Pulmonary artery endothelial cell (primary cell): Measurements from ENCODE around the gene ZNF527. TPM values are rescaled to one million over a fixed set of nuclear protein-coding genes. Genes with fewer than 3 reads are reported as not detected.
"Not testable (repeated sequence)": the region's sequence is repeated elsewhere in the genome, so short reads cannot be mapped to it uniquely, and the experiment has no call there.

Experiments used
- DNase-seq: peaks from one replicate; pipeline ENCODE4 v3.0.0-alpha.2; 2011; ENCODE audit warnings: low read depth, low spot score
- total RNA-seq: library from RNA; depleted of rRNA; stranded (reverse); fragments of >200 nt; gene quantifications from 2 replicates; pipeline ENCODE4 v1.2.3, GENCODE V29; 2014

ZNF527 gene
- total RNA-seq, result 4.0 and 4.1 TPM in 2 replicates

DNA sequence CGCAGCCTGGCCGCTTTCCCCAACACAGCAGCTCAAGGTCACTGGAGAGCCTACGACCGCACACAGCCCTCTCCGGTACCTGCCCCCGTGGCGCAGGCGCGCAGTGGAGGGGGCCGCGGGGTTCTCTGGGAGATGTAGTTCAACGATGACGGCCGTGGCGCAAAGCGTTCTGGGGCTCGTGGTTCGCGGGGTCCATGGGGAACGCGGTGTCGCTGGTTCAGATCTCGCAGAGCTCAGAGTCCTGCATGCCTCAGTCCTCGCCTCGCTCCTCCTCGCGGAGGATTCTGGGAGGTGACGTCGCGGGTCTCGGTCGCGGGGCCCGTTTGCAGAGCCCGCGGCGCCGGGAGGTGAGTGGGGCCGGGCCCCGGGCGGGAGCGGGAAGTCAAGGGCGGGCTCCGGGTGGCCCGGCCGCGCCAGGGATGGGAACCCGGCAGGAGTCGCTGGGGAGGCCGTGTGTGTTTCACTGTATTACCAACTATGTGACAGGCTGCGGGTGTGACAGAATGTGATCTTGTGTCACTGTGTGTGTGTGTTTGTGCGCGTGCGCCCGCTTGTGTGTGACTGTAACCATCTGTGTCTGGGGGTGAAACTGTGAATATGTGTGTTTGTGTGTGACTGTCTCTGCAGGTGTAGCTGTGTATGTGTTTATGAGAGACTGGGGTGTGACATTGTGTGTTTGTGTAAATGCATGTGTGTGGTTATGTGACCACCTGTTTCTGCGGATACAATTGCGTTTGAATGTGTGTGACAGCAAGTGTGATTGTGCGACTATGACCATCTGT lies at the start of gene ZNF527:
TSS of gene ZNF527 (plus strand) at position 220 of the 782 bp plus-strand sequence. CDS start 3,100 bp downstream, outside the sequence.
- DNase-seq, result peak; percentile 91

DNA sequence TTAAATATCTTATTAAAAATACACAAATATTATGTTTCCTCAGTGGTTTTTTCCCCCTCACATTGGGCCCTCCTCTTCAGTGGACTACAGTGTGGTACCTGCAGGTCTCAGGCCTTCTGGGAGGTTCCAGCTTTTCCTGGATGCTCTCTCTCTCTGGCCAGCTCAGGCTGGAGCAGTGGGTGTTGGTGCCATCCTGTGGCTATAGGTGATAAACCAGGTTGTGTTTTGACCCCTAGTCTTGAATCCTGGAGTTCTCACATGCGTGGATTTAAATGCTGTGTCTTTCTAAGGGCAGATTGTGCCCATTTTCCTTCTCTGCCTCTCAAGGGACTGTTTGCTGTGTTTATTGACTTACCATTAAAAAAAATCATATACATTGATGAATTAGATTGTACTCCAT lies 41.2 kb upstream of the ZNF527 start:
- DNase-seq, result no peak

DNA sequence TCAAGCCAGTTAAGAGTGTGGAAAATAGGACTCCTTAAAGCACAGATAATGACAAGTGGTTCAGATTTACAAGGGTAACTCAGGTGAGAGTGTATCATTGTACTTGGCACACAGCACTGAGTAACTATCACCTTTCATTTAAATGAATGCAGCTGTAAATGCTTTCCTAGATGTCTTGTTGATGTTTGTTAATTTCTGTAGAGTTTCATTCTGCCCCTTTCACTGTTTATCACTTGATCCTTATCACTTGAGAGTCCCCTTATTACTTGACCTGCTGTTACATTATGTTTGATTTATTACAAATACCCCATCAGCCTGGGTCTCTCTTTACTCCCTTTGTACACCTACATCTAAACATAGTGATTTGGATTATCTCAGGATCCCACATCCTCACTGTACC lies 38.1 kb upstream of the ZNF527 start:
- no peak for DNase-seq

DNA sequence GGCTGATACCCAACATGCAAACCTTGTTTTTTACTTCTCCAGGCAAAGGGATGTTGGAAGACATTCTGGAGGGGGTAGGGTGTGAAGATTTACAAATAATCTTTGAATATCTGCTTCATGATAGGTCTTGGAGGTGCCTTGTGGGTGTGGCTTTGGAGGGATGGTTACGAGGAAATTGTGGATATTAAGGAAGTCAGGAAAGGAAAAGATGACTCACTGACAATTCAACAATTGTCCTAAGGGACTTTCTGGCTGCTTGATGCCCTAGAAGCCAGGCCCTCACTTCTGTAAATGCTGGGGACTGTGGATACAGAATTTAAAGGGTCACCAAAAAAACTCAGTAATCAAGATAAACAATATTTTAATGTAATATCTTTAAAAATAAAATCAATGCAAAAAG lies 37.4 kb upstream of the ZNF527 start:
- DNase-seq, result no peak

DNA sequence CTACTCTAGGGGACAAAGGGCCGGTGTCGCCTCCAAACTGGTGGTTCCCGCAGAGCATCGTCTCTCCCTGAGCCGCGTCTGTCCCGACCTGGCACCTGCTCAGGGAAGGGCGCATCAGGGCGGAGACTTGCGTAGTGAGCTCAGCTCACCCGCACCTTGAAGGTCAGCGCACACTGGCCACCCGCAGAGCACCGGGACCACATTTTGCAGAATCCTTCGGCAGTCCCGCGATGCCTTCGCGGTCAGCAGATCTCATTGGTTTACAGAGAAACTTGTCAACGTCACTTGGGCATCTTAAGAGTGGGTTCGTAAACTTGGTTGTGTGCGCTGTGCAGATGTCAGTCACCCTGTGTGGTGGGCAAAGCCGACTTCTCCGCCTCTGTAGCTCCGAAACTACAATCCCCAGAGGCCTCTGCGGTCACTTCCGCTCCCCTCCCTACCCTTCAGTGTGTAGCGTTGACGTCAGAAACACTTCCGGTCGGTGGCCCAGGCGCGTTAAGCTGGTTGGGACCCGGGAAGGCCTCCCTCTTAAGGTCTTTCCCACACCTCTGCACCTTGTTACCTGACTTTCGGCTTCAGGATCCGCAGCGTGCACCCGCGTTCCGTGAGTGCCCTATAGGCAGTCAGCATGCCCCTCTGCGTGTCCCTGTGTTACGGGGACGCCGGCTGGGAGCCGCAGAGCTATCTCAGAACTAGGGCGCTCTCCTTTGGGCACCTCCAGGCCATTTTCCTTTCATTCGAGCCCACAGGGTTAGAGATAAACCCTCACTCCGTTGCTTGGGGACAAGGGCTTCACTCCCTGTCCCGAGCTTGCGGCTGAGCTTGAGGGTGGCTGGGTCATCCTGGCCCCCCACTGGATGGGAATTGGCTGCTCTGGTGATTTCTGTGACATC lies 36.5 kb upstream of the ZNF527 start:
- DNase-seq, result peak; percentile 78

DNA sequence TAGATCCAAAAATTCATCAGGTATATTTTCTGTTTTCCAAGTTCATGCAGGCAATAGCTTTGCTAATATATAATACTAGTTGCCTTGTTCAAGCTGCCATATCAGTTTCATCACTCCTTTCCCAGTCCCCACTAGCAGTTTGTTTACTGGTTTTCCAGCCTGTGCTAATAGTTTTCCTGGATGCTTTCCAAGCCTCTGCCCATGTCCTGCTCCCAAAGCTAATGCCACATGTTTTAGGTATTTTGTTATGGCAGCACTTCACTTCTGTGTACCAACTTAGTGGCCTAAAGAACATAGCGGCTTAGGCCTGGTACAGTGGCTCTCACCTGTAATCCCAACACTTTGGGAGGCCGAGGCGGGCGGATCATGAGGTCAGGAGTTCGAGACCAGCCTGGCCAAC lies 28.1 kb upstream of the ZNF527 start:
- no peak for DNase-seq

DNA sequence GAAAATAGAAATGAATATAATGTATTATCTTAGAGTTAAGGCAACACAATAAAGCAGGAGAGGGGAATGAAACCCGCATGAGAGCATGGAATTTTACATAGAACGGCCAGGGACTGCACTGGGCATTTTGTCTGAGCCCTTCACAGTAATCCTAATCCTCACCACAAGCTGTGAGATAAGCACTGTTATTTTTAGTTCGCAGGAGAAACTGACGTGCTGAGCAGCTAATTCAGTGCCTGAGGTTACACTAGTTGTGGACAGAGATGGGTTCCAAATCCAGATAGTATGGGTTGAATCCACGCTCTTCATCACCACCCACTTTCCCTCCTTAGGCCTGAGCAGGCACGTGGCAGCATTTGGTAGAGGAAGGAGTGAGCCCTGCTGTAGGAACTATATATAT lies 24.8 kb upstream of the ZNF527 start:
- DNase-seq, result no peak

DNA sequence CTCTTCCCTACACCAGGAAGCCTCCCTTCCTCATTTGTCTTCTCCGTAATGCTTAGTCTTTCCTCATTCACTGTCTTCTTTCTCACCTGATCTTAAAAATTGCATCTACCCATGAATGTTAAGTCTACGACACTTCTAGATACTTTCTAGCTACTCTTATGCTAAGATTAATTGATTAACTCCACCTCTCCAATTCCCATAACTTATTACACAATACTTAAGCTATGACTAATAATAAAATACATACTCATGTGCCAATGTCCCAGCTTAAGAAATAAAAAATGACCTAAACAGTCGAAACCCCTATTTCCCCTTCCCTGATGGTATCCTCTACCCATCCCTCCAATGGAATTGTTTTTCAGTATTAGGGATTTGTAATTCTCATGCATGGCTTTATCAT lies 22.8 kb upstream of the ZNF527 start:
- no peak for DNase-seq

DNA sequence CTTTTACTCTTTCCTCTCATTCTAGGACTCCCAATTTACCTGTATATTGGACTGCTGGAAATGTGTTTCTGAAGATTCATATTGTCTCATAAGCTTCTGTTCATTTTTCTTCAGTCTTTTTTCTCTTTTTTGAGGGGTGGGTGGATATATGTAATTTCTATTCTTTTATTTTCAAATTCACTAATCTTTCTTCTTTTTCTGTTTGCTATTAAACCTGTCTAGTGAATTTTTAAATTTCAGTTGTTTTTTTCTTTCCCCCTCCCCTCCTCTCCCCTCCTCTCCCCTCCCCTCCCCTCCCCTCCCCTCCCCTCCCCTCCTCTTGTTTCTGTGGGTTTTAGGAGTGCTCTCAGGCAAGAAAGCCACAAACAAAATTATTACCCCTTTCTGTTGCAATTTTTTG lies 16.9 kb upstream of the ZNF527 start:
- DNase-seq, result no peak

DNA sequence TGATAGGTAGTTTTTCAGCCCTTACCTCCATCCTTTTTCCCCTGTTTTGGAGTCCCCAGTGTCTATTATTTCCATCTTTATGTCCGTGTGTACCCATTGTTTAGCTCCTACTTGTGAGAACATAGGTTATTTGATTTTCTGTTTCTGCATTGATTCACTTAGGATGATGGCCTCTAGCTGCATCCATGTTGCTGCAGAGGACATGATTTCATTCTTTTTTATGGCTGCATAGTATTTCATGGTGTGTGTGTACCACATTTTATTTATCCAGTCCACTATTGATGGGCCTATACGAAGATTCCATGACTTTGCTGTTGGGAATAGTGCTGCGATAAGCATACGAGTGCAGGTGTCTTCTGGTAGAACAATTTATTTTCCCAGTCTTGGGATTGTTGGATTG lies 15.0 kb upstream of the ZNF527 start:
- DNase-seq, result no peak

DNA sequence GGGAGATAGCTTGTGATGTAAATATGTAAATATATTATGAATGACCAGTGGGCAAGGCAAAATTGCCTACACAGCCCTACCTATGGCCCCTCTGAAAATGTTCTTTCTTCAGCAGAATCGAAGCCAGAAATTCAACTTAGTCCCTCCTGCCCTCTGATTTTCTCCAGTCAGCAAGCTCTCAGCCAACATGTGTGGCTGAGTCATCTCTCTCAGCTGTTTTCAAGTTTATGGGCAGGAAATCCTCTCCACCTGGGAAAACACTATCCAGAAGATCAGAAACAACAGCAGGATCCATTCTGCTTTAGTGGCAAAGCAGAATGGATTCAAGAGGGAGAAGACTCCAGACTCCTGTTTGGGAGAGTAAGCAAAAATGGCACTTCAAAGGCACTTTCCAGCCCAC lies 8.9 kb upstream of the ZNF527 start:
- DNase-seq, result peak; percentile 84

DNA sequence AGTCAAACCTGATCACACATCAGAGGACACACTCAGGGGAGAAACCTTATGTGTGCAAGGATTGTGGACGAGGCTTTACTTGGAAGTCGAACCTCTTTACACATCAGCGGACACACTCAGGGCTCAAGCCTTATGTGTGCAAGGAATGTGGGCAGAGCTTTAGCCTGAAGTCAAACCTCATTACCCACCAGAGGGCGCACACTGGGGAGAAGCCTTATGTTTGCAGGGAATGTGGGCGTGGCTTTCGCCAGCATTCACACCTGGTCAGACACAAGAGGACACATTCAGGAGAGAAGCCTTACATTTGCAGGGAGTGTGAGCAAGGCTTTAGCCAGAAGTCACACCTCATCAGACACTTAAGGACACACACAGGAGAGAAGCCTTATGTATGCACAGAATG lies 8.2 kb upstream of the ZNF527 start:
- DNase-seq, result no peak

DNA sequence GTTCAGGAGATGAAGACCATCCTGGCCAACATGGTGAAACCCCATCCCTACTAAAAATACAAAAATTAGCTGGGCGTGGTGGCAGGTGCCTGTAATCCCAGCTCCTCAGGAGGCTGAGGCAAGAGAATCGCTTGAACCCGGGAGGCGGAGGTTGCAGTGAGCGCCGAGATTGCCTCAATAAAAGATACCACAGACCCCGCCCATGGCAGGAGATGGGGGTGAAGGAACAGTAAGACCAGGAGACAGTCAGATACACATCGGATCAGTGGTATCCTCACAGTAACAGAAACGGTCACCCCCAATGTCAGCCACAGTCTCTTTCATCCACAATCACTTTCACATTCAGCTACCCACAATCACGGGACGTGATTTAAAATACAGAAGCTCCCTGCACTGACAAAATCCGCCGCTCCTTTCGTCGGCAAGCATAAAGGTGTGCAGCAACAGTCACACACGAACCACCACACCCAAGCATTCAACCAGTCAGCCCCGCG lies 466 bp upstream of the ZNF527 start:
- not testable (repeated sequence) for DNase-seq

DNA sequence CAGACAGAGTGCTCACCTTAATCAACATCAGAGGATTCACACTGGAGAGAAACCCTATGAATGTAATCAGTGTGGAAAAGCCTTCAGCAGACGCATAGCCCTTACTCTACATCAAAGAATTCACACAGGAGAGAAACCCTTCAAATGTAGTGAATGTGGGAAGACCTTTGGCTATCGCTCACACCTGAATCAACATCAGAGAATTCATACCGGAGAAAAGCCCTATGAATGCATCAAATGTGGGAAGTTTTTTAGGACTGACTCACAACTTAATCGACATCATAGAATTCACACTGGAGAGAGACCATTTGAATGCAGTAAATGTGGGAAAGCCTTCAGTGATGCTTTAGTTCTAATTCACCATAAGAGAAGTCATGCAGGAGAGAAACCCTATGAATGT lies 18.3 kb downstream of the ZNF527 start:
- no peak for DNase-seq

DNA sequence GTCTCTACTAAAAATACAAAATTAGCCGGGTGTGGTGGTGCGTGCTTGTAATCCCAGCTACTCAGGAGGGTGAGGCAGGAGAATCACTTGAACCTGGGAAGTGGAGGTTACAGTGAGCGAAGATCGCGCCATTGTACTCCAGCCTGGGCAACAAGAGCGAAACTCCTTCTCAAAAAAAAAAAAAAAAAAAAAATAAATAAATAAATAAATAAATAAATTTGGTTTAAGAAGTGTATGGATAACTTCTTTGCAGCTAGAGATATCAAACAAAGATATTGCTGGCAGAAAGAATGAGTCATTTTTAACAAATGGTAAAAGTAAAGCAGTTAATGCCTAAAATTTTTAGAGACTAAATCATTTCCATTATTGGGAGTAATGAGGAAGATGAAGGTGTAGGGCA lies 20.5 kb downstream of the ZNF527 start:
- DNase-seq, result not testable (repeated sequence)

DNA sequence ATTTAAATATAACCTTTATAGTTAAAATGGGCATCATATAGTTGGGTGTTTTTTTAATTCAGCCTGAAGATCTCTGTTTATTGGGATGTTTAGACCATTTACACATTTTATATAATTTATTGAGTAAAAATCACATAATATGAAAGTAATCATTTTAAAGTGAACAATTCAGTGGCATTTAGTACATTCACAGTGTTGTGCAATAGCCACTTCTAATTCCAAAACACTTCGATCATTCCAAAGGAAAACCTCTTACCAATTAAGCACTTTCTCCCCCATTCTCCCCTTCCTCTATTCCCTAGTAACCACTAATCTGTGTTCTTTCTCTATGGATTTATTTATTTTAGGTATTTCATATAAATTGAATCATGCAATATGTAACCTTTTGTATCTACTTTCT lies 30.2 kb downstream of the ZNF527 start:
- no peak for DNase-seq

DNA sequence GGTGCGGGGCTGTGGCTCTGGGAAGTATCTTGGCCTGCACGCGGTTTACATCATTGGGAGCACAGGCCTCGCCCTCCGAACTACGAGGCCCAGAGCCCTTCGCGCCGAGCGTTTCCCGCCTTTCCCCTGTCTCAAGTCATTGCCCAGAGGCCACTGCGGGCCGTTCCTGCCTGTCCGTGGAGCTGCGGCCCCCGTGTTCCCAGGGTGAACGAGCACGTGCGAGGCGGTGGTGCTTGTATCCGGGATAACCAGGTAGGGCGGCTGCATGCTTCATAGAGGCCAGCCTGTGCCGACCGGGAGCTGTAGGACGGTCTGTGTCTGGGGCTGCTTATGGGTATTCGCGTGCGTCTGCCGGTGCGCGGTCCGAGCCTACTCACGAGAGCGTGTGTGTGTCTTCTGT lies 32.5 kb downstream of the ZNF527 start:
- no peak for DNase-seq

DNA sequence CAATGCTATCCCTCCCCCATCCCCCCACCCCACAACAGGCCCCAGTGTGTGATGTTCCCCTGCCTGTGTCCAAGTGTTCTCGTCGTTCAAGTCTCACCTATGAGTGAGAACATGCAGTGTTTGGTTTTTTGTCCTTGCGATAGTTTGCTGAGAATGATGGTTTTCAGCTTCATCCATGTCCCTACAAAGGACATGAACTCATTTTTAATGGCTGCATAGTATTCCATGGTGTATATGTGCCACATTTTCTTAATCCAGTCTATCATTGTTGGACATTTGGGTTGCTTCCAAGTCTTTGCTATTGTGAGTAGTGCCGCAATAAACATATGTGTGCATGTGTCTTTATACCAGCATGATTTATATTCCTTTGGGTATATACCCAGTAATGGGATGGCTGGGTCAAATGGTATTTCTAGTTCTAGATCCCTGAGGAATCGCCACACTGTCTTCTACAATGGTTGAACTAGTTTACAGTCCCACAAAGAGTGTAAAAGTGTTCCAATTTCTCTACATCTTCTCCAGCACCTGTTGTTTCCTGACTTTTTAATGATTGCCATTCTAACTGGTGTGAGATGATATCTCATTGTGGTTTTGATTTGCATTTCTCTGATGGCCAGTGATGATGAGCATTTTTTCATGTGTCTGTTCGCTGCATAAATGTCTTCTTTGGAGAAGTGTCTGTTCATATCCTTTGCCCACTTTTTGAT lies 35.4 kb downstream of the ZNF527 start:
- DNase-seq, result not testable (repeated sequence)

DNA sequence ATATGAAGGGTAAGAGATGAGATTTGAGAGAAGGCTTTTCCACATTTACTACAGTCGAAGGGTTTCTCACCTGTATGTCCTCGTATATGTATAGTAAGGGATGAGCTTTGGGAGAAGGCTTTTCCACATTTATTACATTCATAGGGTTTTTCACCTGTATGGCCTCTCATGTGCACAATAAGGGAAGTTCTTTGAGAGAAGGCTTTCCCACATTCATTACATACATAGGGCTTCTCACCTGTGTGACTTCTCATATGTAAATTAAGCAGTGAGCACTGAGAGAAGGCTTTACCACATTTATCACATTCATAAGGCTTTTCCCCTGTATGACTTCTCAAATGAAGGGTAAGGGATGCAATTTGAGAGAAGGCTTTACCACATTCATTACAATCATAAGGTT lies 41.8 kb downstream of the ZNF527 start:
- no peak for DNase-seq

DNA sequence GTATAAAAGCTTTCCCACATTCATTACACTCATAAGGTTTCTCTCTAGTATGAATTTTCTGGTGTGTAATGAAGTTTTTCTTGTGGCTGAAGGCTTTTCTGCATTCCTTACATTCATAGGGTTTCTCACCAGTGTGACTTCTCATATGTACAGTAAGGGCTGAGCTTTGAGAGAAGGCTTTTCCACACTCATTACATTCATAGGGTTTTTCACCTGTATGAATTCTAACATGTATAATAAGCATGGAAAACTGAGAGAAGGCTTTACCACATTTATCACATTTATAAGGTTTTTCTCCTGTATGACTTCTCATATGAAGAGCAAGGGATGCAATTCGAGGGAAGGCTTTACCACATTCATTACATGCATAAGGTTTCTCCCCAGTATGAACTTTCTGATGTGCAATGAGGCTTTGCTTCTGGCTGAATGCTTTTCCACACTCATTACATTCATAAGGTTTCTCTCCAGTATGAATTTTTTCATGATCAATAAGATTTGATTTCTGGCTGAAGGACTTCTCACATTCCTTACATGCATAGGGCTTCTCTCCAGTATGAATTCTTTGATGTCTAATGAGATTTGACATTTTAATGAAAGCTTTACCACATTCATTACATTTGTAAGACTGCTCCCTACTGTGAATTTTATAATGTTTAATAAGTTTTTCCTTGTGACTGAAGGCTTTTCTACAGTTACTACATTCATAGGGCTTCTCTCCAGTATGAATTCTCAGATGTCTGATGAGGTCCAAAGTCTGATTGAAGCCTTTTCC lies 42.6 kb downstream of the ZNF527 start:
- no peak for DNase-seq
